AG04450 (cell line): ENCODE results near the gene SYT14. TPM values are rescaled to one million over a fixed set of nuclear protein-coding genes. Genes with fewer than 3 reads are reported as not detected.

Source experiments
- CTCF ChIA-PET: fragments of 300-600, 350-600 bp; formaldehyde crosslinking; extraction: SDS; loops from one replicate; lab custom pipeline; 2022; ENCODE audit warnings: antibody characterized with exemption, inconsistent platforms; lab: Charles Lee
- POLR2A ChIA-PET: fragments of 350-600 bp; formaldehyde crosslinking; extraction: SDS; loops from one replicate; lab custom pipeline; 2021; ENCODE audit warnings: antibody characterized with exemption, inconsistent platforms; lab: Yijun Ruan, JAX
- DNase-seq: peaks from one replicate; pipeline ENCODE4 v3.0.0-alpha.2; 2011; ENCODE audit warnings: low read depth, low spot score
- H3K27ac ChIP-seq: one replicate; pipeline ENCODE4 v1.5.1; 2012; ENCODE audit warnings: low read depth, low read length, control low read depth
- H3K27me3 ChIP-seq: one replicate; pipeline ENCODE4 v1.6.0; 2012; ENCODE audit warnings: low read length; ENCODE audit not compliant: control insufficient read depth, insufficient read depth
- H3K4me3 ChIP-seq: 2 replicates; pipeline ENCODE4 v1.5.1; 2011; ENCODE audit warnings: mild to moderate bottlenecking, low read depth, low read length, control low read depth
- H3K9me3 ChIP-seq: 2 replicates; pipeline ENCODE4 v1.5.1; 2012; ENCODE audit warnings: low read length; ENCODE audit not compliant: control insufficient read depth, insufficient read depth
- CTCF ChIP-seq: IDR thresholded peaks from 2 replicates; pipeline ENCODE4 v1.5.1; 2011; ENCODE audit warnings: low read depth, low read length, control low read depth, inconsistent platforms
- polyA plus RNA-seq: library from polyadenylated mRNA; depleted of rRNA; stranded (reverse); fragments of >200 nt; gene quantifications from 2 replicates; pipeline ENCODE4 v1.2.3, GENCODE V29; 2011

SYT14 gene
- polyA plus RNA-seq, 1 experiment, result 4.8 TPM

GRCh38 chr1:209996348-209996747, 58.3 kb downstream of the SYT14 start:
- ChIA-PET POLR2A (no interaction called here), CTCF (interaction anchor here (1.1 to 10.3 kb wide), 2 partner anchors 139 to 174 kb away, joined by 3 to 134 read pairs; no protein-coding TSS in a partner anchor)
- Histone ChIP-seq H3K27ac (no peak overlapping the region), H3K27me3 (no peaks in the 10 kb centered on the region), H3K9me3 (no peaks in the 10 kb centered on the region), H3K4me3 (no peak overlapping the region)
- TF ChIP-seq CTCF, result no peak
- no peak for DNase-seq

- no peak for TF ChIP-seq CTCF
- H3K27me3 ChIP-seq, result no peaks in the 10 kb centered on the region
- no peak overlapping the region for H3K27ac ChIP-seq
- ChIA-PET CTCF (no interaction called here), POLR2A (no interaction called here)
- no peak overlapping the region for H3K4me3 ChIP-seq
- H3K9me3 ChIP-seq, result no peaks in the 10 kb centered on the region
- DNase-seq, result no peak
Measured at GRCh38 chr1:209999005-209999404, 61.0 kb downstream of the SYT14 start.

GRCh38 chr1:210001751-210002150, 63.7 kb downstream of the SYT14 start:
- Histone ChIP-seq H3K9me3 (no peaks in the 10 kb centered on the region), H3K27ac (no peak overlapping the region), H3K4me3 (no peak overlapping the region), H3K27me3 (no peaks in the 10 kb centered on the region)
- ChIA-PET CTCF (no interaction called here), POLR2A (no interaction called here)
- no peak for DNase-seq
- TF ChIP-seq CTCF, result no peak

- no peak for TF ChIP-seq CTCF
- Histone ChIP-seq H3K9me3 (no peaks in the 10 kb centered on the region), H3K27me3 (no peaks in the 10 kb centered on the region), H3K27ac (no peak overlapping the region), H3K4me3 (no peak overlapping the region)
- no peak for DNase-seq
- POLR2A ChIA-PET, result no interaction called here
- CTCF ChIA-PET, result no interaction called here
Measured at GRCh38 chr1:210003501-210003900, 65.5 kb downstream of the SYT14 start.

GRCh38 chr1:210010161-210010560, 72.1 kb downstream of the SYT14 start:
- DNase-seq, result no peak
- ChIA-PET CTCF (interaction anchor here (0.6 to 1.3 kb wide), 2 partner anchors 160 to 230 kb away, joined by 3 to 4 read pairs; no protein-coding TSS in a partner anchor), POLR2A (no interaction called here)
- TF ChIP-seq CTCF, result no peak
- Histone ChIP-seq H3K9me3 (no peaks in the 10 kb centered on the region), H3K27me3 (no peaks in the 10 kb centered on the region), H3K27ac (no peak overlapping the region), H3K4me3 (no peak overlapping the region)
